ENCODE results near the gene NPFFR2. TPM values are rescaled to one million over a fixed set of nuclear protein-coding genes. Genes with fewer than 3 reads are reported as not detected.

NPFFR2 gene
- total RNA-seq (not detected), polyA plus RNA-seq (under 1 TPM in 1 of 3 donors, not detected in 2; 0.04 TPM)

- WGBS, 2 donors = 18 to 25% methylated on average over 36 of the region's 36 CpGs
- Histone ChIP-seq H3K27ac (no peak within 1 kb of the TSS), H3K36me3 (no peaks in the 10 kb centered on the region), H3K9me3 (no peaks in the 10 kb centered on the region), H3K4me1 (peaks cover 0 to 6% (median 0%) of the 10 kb centered on the region in 4 donors), H3K27me3 (peaks cover 5 to 22% (median 8%) of the 10 kb centered on the region in 3 donors), H3K4me3 (peak within 1 kb of the TSS in 2 of 4 donors; percentile 4 to 23)
- intact Hi-C loops (cut with DNase I) = no loop called here
- TF ChIP-seq POLR2A (IDR thresholded peaks at IDR 0.05) (no peak), EP300 (IDR thresholded peaks at IDR 0.05) (no peak), CTCF (IDR thresholded peaks at IDR 0.05) (no peak), POLR2AphosphoS5 (IDR thresholded peaks at IDR 0.05) (no peak)
- DNase-seq = no peak
These were observed at the start of gene NPFFR2 for GRCh38 chr4:72031868-72032608. Gene NPFFR2 (plus strand): TSS chr4:72032000. CDS start chr4:72128592, 96,592 bp downstream.

- WGBS, 2 donors = 48 to 60% methylated on average over 2 of the region's 2 CpGs
- Histone ChIP-seq H3K4me3 (no peak overlapping the region), H3K27me3 (no peaks in the 10 kb centered on the region), H3K27ac (no peak overlapping the region), H3K9me3 (peaks cover 0 to 5% (median 2%) of the 10 kb centered on the region in 4 donors), H3K36me3 (no peaks in the 10 kb centered on the region), H3K4me1 (no peaks in the 10 kb centered on the region)
- TF ChIP-seq POLR2AphosphoS5 (IDR thresholded peaks at IDR 0.05) = no peak
- TF ChIP-seq POLR2A (IDR thresholded peaks at IDR 0.05) = no peak
- TF ChIP-seq CTCF (IDR thresholded peaks at IDR 0.05) = no peak
- TF ChIP-seq EP300 (IDR thresholded peaks at IDR 0.05) = no peak
- intact Hi-C loops (cut with DNase I) = no loop called here
- no peak for DNase-seq
These were observed 39.1 kb upstream of the NPFFR2 start for GRCh38 chr4:71992571-71993312.

GRCh38 chr4:71994559-71994958, 37.2 kb upstream of the NPFFR2 start:
- TF ChIP-seq POLR2AphosphoS5 (IDR thresholded peaks at IDR 0.05) = no peak
- no peak for TF ChIP-seq EP300 (IDR thresholded peaks at IDR 0.05)
- no peak for TF ChIP-seq POLR2A (IDR thresholded peaks at IDR 0.05)
- TF ChIP-seq CTCF (IDR thresholded peaks at IDR 0.05) = no peak
- Histone ChIP-seq H3K9me3 (peaks cover 0 to 5% (median 2%) of the 10 kb centered on the region in 4 donors), H3K27me3 (no peaks in the 10 kb centered on the region), H3K36me3 (no peaks in the 10 kb centered on the region), H3K4me1 (no peaks in the 10 kb centered on the region), H3K27ac (no peak overlapping the region), H3K4me3 (no peak overlapping the region)
- no peak for DNase-seq
- 94% methylated on average over 1 of the region's 1 CpG for WGBS, 2 donors
- intact Hi-C loops (cut with DNase I) = no loop called here

- H3K27ac ChIP-seq = no peak overlapping the region
- H3K9me3 ChIP-seq = peaks cover 0 to 5% (median 2%) of the 10 kb centered on the region in 4 donors
- intact Hi-C loops (cut with DNase I) = no loop called here
- DNase-seq = no peak
- H3K27me3 ChIP-seq = no peaks in the 10 kb centered on the region
- no peaks in the 10 kb centered on the region for H3K4me1 ChIP-seq
- WGBS, 2 donors = 85 to 88% methylated on average over 1 of the region's 1 CpG
- TF ChIP-seq CTCF (IDR thresholded peaks at IDR 0.05) (no peak), POLR2AphosphoS5 (IDR thresholded peaks at IDR 0.05) (no peak), POLR2A (IDR thresholded peaks at IDR 0.05) (no peak), EP300 (IDR thresholded peaks at IDR 0.05) (no peak)
- H3K4me3 ChIP-seq = no peak overlapping the region
- no peaks in the 10 kb centered on the region for H3K36me3 ChIP-seq
These were observed 36.5 kb upstream of the NPFFR2 start for GRCh38 chr4:71995297-71995696.

All from sigmoid colon (tissue), 7 donors.